Mucosa of descending colon (tissue), 3 donors: ENCODE data around the gene SH3BP1. TPM values are rescaled to one million over a fixed set of nuclear protein-coding genes. Genes with fewer than 3 reads are reported as not detected.

ENCODE experiments used
- ATAC-seq: fragments of 200-7000 bp; cut with Tn5 transposase; one replicate; pipeline ENCODE4 v1.9.1; 2020; ENCODE audit warnings: mild to moderate bottlenecking, moderate library complexity
- DNase-seq, 3 donors: peaks; one replicate each; pipeline ENCODE4 v3.0.0-alpha.2; 2020
- H3K36me3 ChIP-seq: fragments of 200-600 bp; one replicate; pipeline ENCODE4 v1.8.0; 2021; ENCODE audit warnings: low read depth, mild to moderate bottlenecking
- H3K4me1 ChIP-seq: fragments of 200-600 bp; one replicate; pipeline ENCODE4 v1.8.0; 2021; ENCODE audit warnings: low read depth, mild to moderate bottlenecking
- H3K4me3 ChIP-seq: fragments of 200-600 bp; one replicate; pipeline ENCODE4 v1.8.0; 2021; ENCODE audit warnings: mild to moderate bottlenecking
- H3K9me3 ChIP-seq: fragments of 200-600 bp; one replicate; pipeline ENCODE4 v1.8.0; 2021; ENCODE audit warnings: mild to moderate bottlenecking
- intact Hi-C, 2 donors: fragments of 100-400 bp; cut with DNase I in 1 of 2; cut with micrococcal nuclease in 1 of 2; formaldehyde crosslinking; loops; one replicate each; pipeline versions ENCODE4 v1.11.0 to v1.11.1; 2022; cut with DNase I, micrococcal nuclease
- total RNA-seq, 3 donors: library from RNA; stranded (reverse); fragmentation: NEBNext Ultra II Directional in 2 of 3; extraction: Animal tissue kit (Norgen Biotek cat#: 25700) in 2 of 3; gene quantifications; one replicate each; pipeline versions ENCODE4 v1.2.1 to v1.2.4, GENCODE V29; 2021 to 2023
- TF ChIP-seq, protein P1 (sequence below): fragments of 200-600 bp; IDR thresholded peaks from one replicate; pipeline ENCODE4 v1.8.0; 2022; ENCODE audit warnings: antibody characterized with exemption, mild to moderate bottlenecking
- donor health status: DM: no; HTN: no; CAD: no; lungs with moderate emphysema.
- donor health status: DM: no; HTN: no; CAD: no.
- donor health status: DM: no; HTN: yes; CAD: no.

The SH3BP1 gene
- total RNA-seq, 3 donors from 2014 or later = 48.8 to 98.2 (median 96.6) TPM

DNA sequence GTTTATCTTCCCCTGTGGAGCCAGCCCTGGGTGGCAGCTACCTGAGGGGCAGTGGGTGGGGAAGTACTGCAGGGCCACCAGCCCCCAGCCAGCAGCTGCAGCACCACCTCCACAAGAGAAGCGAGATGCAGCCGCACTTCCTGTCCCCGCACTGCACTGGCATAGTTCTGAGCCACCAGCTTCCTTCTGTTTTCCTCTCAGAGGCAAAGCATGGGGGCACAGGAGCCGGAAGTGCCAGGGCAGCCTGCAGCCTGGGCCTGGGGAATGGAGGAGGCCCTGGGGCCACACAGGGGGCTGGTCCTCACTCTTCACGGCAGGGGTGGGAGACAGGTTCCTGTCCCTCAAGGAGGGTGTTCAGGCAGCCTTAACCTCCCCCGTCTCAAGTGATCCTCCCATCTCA, 11.9 kb upstream of the SH3BP1 start:
- Histone ChIP-seq H3K4me1 (peaks cover 37% of the 10 kb centered on the region), H3K9me3 (no peaks in the 10 kb centered on the region), H3K36me3 (no peaks in the 10 kb centered on the region), H3K4me3 (no peak overlapping the region)
- intact Hi-C loops = loop anchor here in 1 of 2 donors (10.0 kb wide), 1 partner anchor 57 kb away; the partner anchor contains the start of gene NOL12
- peak; percentile 46 for ATAC-seq
- TF ChIP-seq, protein P1, sequence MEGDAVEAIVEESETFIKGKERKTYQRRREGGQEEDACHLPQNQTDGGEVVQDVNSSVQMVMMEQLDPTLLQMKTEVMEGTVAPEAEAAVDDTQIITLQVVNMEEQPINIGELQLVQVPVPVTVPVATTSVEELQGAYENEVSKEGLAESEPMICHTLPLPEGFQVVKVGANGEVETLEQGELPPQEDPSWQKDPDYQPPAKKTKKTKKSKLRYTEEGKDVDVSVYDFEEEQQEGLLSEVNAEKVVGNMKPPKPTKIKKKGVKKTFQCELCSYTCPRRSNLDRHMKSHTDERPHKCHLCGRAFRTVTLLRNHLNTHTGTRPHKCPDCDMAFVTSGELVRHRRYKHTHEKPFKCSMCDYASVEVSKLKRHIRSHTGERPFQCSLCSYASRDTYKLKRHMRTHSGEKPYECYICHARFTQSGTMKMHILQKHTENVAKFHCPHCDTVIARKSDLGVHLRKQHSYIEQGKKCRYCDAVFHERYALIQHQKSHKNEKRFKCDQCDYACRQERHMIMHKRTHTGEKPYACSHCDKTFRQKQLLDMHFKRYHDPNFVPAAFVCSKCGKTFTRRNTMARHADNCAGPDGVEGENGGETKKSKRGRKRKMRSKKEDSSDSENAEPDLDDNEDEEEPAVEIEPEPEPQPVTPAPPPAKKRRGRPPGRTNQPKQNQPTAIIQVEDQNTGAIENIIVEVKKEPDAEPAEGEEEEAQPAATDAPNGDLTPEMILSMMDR = no peak
- DNase-seq = peak in 2 of 3 donors; percentile 62 to 85

DNA sequence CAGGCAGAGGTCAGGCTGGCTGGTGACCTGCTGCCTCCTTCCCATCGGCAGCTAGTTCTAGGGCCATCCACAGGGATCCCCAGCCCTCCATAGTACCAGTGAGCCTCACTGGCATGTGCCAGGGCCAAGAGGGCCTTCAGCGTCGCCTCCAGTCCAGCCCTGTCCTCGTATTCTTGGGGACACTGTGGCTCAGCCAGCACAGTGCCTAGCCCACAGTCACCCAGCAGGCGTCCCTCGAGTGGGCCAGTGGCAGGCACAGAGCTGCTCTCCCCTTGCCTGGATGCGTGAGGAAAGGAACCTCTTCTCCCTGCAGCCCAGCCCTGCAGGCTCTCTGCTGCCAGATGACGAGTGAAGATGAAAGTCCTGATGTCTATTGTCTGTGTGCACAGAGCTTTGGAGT, 10.6 kb upstream of the SH3BP1 start:
- TF ChIP-seq, protein P1 = no peak
- Histone ChIP-seq H3K9me3 (no peaks in the 10 kb centered on the region), H3K4me3 (no peak overlapping the region), H3K4me1 (peaks cover 43% of the 10 kb centered on the region), H3K36me3 (no peaks in the 10 kb centered on the region)
- intact Hi-C loops = loop anchor here in 1 of 2 donors (10.0 kb wide), 1 partner anchor 56 kb away; the partner anchor contains the start of gene NOL12
- no peak for ATAC-seq
- DNase-seq = no peak

DNA sequence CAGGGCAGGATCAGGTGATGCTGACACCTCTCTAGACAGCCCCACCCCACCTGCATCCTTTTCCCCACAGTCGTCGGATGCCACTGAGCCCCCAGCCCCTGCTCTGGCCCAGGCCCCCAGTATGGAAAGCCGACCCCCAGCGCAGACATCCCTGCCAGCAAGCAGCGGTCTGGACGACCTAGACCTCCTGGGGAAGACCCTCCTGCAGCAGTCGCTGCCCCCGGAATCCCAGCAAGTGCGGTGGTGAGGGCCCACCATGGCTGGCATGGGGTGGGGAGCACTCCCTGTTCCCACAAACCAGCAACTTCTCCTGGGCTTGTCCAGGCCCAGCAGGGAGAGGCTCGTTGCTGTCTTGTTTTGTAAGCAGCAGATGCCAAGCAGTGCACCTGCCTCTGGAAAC, 9.5 kb upstream of the SH3BP1 start:
- intact Hi-C loops = loop anchor here in 1 of 2 donors (10.0 kb wide), 1 partner anchor 55 kb away; the partner anchor contains the start of gene NOL12
- H3K4me3 ChIP-seq = no peak overlapping the region
- H3K9me3 ChIP-seq = no peaks in the 10 kb centered on the region
- peaks cover 48% of the 10 kb centered on the region for H3K4me1 ChIP-seq
- TF ChIP-seq, protein P1 = no peak
- DNase-seq = no peak
- no peaks in the 10 kb centered on the region for H3K36me3 ChIP-seq
- no peak for ATAC-seq

DNA sequence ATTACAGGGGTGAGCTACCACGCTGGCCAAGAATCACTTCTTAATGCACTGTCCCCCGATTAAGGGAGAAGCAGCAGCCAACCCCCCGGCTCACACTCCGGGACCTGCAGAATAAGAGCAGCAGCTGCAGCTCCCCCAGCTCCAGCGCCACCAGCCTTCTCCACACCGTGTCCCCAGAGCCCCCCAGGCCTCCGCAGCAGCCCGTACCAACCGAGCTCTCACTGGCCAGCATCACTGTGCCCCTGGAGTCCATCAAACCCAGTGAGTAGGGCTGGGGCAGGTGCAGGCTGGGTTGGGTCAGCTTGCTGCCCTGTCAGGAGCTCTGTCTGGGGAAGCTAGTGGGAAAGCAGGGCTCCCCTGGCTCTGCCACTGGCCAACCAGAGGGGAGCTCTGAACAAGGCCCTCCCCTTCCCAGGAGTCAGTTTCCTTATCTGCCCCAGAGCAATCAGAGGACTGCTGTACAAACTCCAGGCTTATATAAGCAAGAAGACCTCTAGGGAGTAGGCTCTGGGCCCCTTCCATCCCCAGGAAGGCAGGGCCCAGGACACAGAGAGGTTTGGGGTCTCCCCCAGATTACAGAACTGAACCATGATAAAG, 8.5 kb upstream of the SH3BP1 start:
- ATAC-seq (no peak), DNase-seq (no peak)
- Histone ChIP-seq H3K36me3 (no peaks in the 10 kb centered on the region), H3K4me3 (no peak overlapping the region), H3K4me1 (peaks cover 52% of the 10 kb centered on the region), H3K9me3 (no peaks in the 10 kb centered on the region)
- TF ChIP-seq, protein P1 = no peak
- intact Hi-C loops = no loop called here

DNA sequence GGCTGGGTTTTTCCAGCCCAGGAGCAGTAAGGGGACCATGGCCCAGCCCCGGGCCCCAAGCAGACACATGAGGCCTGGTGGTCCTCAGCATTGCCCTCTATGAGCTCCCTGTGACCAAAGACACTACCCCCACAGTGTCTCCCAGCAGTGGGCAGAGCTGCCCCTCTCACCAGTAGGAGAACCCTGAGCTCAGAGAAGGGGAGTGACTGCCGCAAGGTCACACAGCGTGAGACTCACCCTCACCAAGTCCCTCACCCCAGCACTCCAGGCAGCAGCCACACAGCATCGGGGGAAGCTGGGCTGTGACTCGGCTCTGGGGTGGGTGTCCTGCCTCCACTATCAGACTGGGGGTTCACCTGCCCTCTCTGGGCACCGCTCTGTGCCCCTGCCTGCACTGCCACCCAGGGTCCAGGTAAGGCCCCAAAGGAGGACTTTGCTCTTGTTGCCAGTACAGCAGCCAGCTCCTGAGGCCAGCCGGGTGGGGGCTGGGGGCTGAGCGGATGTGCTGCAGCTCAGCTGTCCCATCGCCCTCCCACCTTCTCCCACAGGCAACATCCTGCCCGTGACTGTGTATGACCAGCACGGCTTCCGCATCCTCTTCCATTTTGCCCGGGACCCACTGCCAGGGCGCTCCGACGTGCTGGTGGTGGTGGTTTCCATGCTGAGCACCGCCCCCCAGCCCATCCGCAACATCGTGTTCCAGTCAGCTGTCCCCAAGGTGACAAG, 7.9 kb upstream of the SH3BP1 start:
- intact Hi-C loops = no loop called here

More for the DNA sequence above, 7.9 kb upstream of the SH3BP1 start:
- ATAC-seq (no peak), DNase-seq (peak in 1 of 3 donors; percentile 44)
- Histone ChIP-seq H3K36me3 (no peaks in the 10 kb centered on the region), H3K4me3 (no peak overlapping the region), H3K4me1 (peaks cover 52% of the 10 kb centered on the region), H3K9me3 (no peaks in the 10 kb centered on the region)
- TF ChIP-seq, protein P1 = no peak
